WTC11 (cell line): ENCODE data around the gene LVRN. TPM values are rescaled to one million over a fixed set of nuclear protein-coding genes. Genes with fewer than 3 reads are reported as not detected.
"Not testable (repeated sequence)": the region's sequence is repeated elsewhere in the genome, so short reads cannot be mapped to it uniquely, and the experiment has no call there.

Experiments
- ATAC-seq: fragments of 200-7000 bp; cut with Tn5 transposase; 2 replicates; pipeline ENCODE4 v1.10.0; 2021; ENCODE audit warnings: mild to moderate bottlenecking, moderate library complexity
- Bru-seq: library from RNA; stranded (reverse); fragments of 400-500 nt; gene quantifications from one replicate; lab custom pipeline; 2021; lab: Mats Ljungman, UMichigan
- CTCF ChIA-PET: fragments of 300-600 bp; sonication (Branson Sonifier 250); formaldehyde crosslinking; loops from one replicate; lab custom pipeline; 2021; ENCODE audit warnings: antibody characterized with exemption; lab: Charles Lee
- POLR2A ChIA-PET: fragments of 350-600 bp; sonication (Branson Sonifier 250); formaldehyde crosslinking; loops from one replicate; lab custom pipeline; 2021; ENCODE audit warnings: antibody characterized with exemption; lab: Charles Lee
- DNase-seq: peaks from one replicate; pipeline ENCODE4 v3.0.0; 2021; ENCODE audit warnings: low spot score
- H3K27ac Mint-ChIP-seq: 2 replicates; pipeline ENCODE4 v1.8.0; 2021; ENCODE audit warnings: mixed read lengths
- H3K27me3 Mint-ChIP-seq: 2 replicates; pipeline ENCODE4 v1.8.0; 2021; ENCODE audit warnings: low read depth, mild to moderate bottlenecking, moderate library complexity, mixed read lengths
- H3K36me3 Mint-ChIP-seq: 2 replicates; pipeline ENCODE4 v1.8.0; 2021; ENCODE audit warnings: mixed read lengths
- H3K4me1 Mint-ChIP-seq: 2 replicates; pipeline ENCODE4 v1.8.0; 2022; ENCODE audit warnings: mixed read lengths
- H3K4me3 Mint-ChIP-seq: 2 replicates; pipeline ENCODE4 v1.8.0; 2021; ENCODE audit warnings: mild to moderate bottlenecking, moderate library complexity, mixed read lengths
- H3K9me3 Mint-ChIP-seq: 2 replicates; pipeline ENCODE4 v1.8.0; 2021; ENCODE audit warnings: mixed read lengths
- CREB1 ChIP-seq: sonication (generic); formaldehyde crosslinking; IDR thresholded peaks from 2 replicates; pipeline ENCODE4 v1.8.0; 2023; ENCODE audit warnings: mild to moderate bottlenecking, missing genetic modification reagents
- FOXP1 ChIP-seq: sonication (generic); formaldehyde crosslinking; IDR thresholded peaks from 2 replicates; pipeline ENCODE4 v1.8.0; 2022; ENCODE audit warnings: missing genetic modification reagents, mild to moderate bottlenecking, moderate library complexity, borderline replicate concordance
- NFATC4 ChIP-seq: fragments of 250-450 bp; sonication (Bioruptor Pico); IDR thresholded peaks from 2 replicates; pipeline ENCODE4 v1.9.0; 2021; ENCODE audit warnings: mild to moderate bottlenecking
- NFYB ChIP-seq: sonication (generic); formaldehyde crosslinking; conservative IDR thresholded peaks from 2 replicates; pipeline ENCODE4 v1.8.0; 2022; ENCODE audit warnings: low read depth, missing genetic modification reagents
- NR2C2 ChIP-seq: sonication (generic); formaldehyde crosslinking; IDR thresholded peaks from 2 replicates; pipeline ENCODE4 v1.8.0; 2022; ENCODE audit warnings: mild to moderate bottlenecking, missing genetic modification reagents
- SP1 ChIP-seq: sonication (generic); formaldehyde crosslinking; conservative IDR thresholded peaks from 2 replicates; pipeline ENCODE4 v1.8.1; 2022; ENCODE audit warnings: missing genetic modification reagents
- ZNF232 ChIP-seq: sonication (generic); formaldehyde crosslinking; IDR thresholded peaks from 2 replicates; pipeline ENCODE4 v1.8.0; 2022; ENCODE audit warnings: mild to moderate bottlenecking, missing genetic modification reagents
- ZNF396 ChIP-seq: fragments of 250-450 bp; sonication (Bioruptor Pico); IDR thresholded peaks from 2 replicates; pipeline ENCODE4 v1.8.0; 2021; ENCODE audit warnings: mild to moderate bottlenecking, moderate library complexity, borderline replicate concordance
- long read RNA-seq, 3 experiments: library from RNA in 1 of 3; library from capped mRNA in 1 of 3; library from polyadenylated mRNA in 1 of 3; unstranded in 2 of 3; stranded (forward) in 1 of 3; transcript quantifications; one replicate each; pipeline ENCODE4 v2.0.0, GENCODE V29; 2021
- total RNA-seq: library from RNA; stranded (reverse); gene quantifications from 3 replicates; pipeline ENCODE4 v1.2.3, GENCODE V29; 2021
- TF ChIP-seq, protein P1 (sequence below): sonication (generic); formaldehyde crosslinking; IDR thresholded peaks from 2 replicates; pipeline ENCODE4 v1.8.0; 2022; ENCODE audit warnings: mild to moderate bottlenecking, missing genetic modification reagents
- TF ChIP-seq, protein P2 (sequence below): sonication (generic); formaldehyde crosslinking; IDR thresholded peaks from 2 replicates; pipeline ENCODE4 v1.8.1; 2023; ENCODE audit warnings: mild to moderate bottlenecking, missing genetic modification reagents
- TF ChIP-seq, protein P3 (sequence below): sonication (generic); formaldehyde crosslinking; IDR thresholded peaks from 2 replicates; pipeline ENCODE4 v1.8.1; 2023; ENCODE audit warnings: mild to moderate bottlenecking, missing genetic modification reagents
- TF ChIP-seq, protein P4 (sequence below): sonication (generic); formaldehyde crosslinking; IDR thresholded peaks from 2 replicates; pipeline ENCODE4 v1.8.0; 2022; ENCODE audit warnings: missing genetic modification reagents

The LVRN gene, protein sequence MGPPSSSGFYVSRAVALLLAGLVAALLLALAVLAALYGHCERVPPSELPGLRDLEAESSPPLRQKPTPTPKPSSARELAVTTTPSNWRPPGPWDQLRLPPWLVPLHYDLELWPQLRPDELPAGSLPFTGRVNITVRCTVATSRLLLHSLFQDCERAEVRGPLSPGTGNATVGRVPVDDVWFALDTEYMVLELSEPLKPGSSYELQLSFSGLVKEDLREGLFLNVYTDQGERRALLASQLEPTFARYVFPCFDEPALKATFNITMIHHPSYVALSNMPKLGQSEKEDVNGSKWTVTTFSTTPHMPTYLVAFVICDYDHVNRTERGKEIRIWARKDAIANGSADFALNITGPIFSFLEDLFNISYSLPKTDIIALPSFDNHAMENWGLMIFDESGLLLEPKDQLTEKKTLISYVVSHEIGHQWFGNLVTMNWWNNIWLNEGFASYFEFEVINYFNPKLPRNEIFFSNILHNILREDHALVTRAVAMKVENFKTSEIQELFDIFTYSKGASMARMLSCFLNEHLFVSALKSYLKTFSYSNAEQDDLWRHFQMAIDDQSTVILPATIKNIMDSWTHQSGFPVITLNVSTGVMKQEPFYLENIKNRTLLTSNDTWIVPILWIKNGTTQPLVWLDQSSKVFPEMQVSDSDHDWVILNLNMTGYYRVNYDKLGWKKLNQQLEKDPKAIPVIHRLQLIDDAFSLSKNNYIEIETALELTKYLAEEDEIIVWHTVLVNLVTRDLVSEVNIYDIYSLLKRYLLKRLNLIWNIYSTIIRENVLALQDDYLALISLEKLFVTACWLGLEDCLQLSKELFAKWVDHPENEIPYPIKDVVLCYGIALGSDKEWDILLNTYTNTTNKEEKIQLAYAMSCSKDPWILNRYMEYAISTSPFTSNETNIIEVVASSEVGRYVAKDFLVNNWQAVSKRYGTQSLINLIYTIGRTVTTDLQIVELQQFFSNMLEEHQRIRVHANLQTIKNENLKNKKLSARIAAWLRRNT
- 0.13 to 0.32 TPM (median 0.27 TPM) in 3 replicates for total RNA-seq
- Bru-seq, nascent RNA, result percentile 18 among the genes with signal in this experiment
- long read RNA-seq, experiment 1, partial matches to known transcripts, result 0 of 1 reads
- long read RNA-seq, experiment 1, other reads (novel, unspliced or antisense), result 1 of 1 reads
- long read RNA-seq, experiment 2, result 0 reads
- long read RNA-seq, experiment 3, result 0 reads

DNA sequence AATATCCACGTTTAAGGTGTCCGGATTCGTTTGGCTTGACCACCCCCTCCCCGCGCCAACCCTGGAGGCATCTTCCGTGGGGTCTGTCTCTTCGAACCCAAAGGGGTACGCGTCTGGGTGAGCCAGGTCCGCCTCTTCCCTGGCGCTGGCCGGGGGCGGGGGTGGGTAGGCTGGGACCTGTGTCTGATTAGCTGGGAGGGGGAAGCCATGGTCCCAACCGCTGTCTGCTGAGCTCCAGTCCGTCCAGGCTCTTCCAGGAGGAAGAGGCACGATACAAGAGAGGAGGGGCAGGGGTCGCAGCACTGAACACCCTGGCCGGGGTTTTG is at the start of gene LVRN:
LVRN (plus strand) TSS at position 237 of the 326 bp plus-strand sequence. CDS start 143 bp downstream, outside the sequence.
- Mint-ChIP-seq H3K27me3 (peaks cover 72% of the 10 kb centered on the region), H3K9me3 (no peaks in the 10 kb centered on the region), H3K36me3 (no peaks in the 10 kb centered on the region)

DNA sequence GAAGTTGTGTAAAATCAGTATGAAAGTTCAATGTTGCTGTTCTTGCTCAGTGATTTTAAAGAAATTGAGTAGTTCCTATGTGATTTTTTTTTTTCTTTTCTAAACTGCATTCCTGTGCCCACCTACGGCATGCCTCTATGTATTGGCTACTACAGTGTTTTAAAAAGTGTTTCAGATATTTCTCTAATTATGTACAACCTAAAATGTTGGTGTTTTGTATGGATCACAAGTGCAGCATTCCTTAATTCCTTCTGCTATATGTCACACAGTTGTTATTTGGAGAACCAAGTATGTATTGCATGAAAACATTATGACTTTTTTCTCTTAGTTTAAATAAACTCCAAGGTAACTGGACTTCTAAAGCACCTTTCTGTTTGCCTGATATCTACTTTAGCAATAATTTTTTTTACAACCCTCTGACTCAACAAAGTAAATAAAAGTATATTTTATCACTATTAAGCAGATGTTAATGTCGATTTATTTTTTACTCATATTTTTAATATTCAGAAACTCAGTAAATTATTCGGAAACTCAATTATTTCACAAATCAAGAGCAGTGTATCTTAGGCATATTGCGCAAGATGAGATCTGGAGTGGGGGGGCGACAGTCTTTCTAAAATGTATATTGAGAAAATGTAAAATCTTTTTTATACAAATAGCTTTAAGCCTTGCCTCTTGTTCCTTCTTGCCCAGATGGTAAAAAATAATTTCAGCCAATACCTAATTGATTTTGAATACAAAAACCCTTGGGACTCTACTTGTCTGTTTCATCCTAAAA is 48.5 kb upstream of the LVRN start:
- H3K4me1 Mint-ChIP-seq, H3K36me3 Mint-ChIP-seq, H3K9me3 Mint-ChIP-seq, H3K27ac Mint-ChIP-seq, DNase-seq, CTCF ChIA-PET, ATAC-seq, POLR2A ChIA-PET, H3K4me3 Mint-ChIP-seq, H3K27me3 Mint-ChIP-seq: not testable (repeated sequence)

More for the DNA sequence above, at the start of gene LVRN:
- peaks cover 6% of the 10 kb centered on the region for H3K4me1 Mint-ChIP-seq
- H3K4me3 Mint-ChIP-seq, result peak within 1 kb of the TSS; percentile 62
- POLR2A ChIA-PET, result interaction anchor here (0.6 to 1.4 kb wide), 2 partner anchors 95 to 418 kb away, joined by 3 read pairs; partner anchors contain the start of gene FEM1C
- no peak within 1 kb of the TSS for H3K27ac Mint-ChIP-seq
- TF ChIP-seq ZNF232 (CRISPR knock-in tag) (no peak), ZNF396 (CRISPR knock-in tag) (no peak), CREB1 (CRISPR knock-in tag) (no peak), SP1 (CRISPR knock-in tag) (no peak), NFATC4 (CRISPR knock-in tag) (no peak), NR2C2 (CRISPR knock-in tag) (no peak), NFYB (CRISPR knock-in tag) (no peak), FOXP1 (CRISPR knock-in tag) (no peak)
- TF ChIP-seq, protein P1, sequence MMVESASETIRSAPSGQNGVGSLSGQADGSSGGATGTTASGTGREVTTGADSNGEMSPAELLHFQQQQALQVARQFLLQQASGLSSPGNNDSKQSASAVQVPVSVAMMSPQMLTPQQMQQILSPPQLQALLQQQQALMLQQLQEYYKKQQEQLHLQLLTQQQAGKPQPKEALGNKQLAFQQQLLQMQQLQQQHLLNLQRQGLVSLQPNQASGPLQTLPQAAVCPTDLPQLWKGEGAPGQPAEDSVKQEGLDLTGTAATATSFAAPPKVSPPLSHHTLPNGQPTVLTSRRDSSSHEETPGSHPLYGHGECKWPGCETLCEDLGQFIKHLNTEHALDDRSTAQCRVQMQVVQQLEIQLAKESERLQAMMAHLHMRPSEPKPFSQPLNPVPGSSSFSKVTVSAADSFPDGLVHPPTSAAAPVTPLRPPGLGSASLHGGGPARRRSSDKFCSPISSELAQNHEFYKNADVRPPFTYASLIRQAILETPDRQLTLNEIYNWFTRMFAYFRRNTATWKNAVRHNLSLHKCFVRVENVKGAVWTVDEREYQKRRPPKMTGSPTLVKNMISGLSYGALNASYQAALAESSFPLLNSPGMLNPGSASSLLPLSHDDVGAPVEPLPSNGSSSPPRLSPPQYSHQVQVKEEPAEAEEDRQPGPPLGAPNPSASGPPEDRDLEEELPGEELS (CRISPR knock-in tag), result no peak
- TF ChIP-seq, protein P2, sequence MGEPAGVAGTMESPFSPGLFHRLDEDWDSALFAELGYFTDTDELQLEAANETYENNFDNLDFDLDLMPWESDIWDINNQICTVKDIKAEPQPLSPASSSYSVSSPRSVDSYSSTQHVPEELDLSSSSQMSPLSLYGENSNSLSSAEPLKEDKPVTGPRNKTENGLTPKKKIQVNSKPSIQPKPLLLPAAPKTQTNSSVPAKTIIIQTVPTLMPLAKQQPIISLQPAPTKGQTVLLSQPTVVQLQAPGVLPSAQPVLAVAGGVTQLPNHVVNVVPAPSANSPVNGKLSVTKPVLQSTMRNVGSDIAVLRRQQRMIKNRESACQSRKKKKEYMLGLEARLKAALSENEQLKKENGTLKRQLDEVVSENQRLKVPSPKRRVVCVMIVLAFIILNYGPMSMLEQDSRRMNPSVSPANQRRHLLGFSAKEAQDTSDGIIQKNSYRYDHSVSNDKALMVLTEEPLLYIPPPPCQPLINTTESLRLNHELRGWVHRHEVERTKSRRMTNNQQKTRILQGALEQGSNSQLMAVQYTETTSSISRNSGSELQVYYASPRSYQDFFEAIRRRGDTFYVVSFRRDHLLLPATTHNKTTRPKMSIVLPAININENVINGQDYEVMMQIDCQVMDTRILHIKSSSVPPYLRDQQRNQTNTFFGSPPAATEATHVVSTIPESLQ (CRISPR knock-in tag), result no peak
- TF ChIP-seq, protein P3, sequence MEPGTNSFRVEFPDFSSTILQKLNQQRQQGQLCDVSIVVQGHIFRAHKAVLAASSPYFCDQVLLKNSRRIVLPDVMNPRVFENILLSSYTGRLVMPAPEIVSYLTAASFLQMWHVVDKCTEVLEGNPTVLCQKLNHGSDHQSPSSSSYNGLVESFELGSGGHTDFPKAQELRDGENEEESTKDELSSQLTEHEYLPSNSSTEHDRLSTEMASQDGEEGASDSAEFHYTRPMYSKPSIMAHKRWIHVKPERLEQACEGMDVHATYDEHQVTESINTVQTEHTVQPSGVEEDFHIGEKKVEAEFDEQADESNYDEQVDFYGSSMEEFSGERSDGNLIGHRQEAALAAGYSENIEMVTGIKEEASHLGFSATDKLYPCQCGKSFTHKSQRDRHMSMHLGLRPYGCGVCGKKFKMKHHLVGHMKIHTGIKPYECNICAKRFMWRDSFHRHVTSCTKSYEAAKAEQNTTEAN (CRISPR knock-in tag), result no peak
- TF ChIP-seq, protein P4, sequence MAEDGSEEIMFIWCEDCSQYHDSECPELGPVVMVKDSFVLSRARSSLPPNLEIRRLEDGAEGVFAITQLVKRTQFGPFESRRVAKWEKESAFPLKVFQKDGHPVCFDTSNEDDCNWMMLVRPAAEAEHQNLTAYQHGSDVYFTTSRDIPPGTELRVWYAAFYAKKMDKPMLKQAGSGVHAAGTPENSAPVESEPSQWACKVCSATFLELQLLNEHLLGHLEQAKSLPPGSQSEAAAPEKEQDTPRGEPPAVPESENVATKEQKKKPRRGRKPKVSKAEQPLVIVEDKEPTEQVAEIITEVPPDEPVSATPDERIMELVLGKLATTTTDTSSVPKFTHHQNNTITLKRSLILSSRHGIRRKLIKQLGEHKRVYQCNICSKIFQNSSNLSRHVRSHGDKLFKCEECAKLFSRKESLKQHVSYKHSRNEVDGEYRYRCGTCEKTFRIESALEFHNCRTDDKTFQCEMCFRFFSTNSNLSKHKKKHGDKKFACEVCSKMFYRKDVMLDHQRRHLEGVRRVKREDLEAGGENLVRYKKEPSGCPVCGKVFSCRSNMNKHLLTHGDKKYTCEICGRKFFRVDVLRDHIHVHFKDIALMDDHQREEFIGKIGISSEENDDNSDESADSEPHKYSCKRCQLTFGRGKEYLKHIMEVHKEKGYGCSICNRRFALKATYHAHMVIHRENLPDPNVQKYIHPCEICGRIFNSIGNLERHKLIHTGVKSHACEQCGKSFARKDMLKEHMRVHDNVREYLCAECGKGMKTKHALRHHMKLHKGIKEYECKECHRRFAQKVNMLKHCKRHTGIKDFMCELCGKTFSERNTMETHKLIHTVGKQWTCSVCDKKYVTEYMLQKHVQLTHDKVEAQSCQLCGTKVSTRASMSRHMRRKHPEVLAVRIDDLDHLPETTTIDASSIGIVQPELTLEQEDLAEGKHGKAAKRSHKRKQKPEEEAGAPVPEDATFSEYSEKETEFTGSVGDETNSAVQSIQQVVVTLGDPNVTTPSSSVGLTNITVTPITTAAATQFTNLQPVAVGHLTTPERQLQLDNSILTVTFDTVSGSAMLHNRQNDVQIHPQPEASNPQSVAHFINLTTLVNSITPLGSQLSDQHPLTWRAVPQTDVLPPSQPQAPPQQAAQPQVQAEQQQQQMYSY (CRISPR knock-in tag), result no peak
- ATAC-seq (peak; percentile 28), DNase-seq (no peak)
- CTCF ChIA-PET, result interaction anchor here (0.7 to 2.6 kb wide), 21 partner anchors 8 to 388 kb away, joined by 3 to 8 read pairs (median 4); no protein-coding TSS in a partner anchor
